Measurements from ENCODE around the gene IGFBP1. TPM values are rescaled to one million over a fixed set of nuclear protein-coding genes. Genes with fewer than 3 reads are reported as not detected.
"Not testable (repeated sequence)": the region's sequence is repeated elsewhere in the genome, so short reads cannot be mapped to it uniquely, and the experiment has no call there.

The IGFBP1 gene
- 0.33 TPM for polyA plus RNA-seq (2013, experiment 1 of 2)
- 0.32 TPM for polyA plus RNA-seq (2013, experiment 2 of 2)

DNA sequence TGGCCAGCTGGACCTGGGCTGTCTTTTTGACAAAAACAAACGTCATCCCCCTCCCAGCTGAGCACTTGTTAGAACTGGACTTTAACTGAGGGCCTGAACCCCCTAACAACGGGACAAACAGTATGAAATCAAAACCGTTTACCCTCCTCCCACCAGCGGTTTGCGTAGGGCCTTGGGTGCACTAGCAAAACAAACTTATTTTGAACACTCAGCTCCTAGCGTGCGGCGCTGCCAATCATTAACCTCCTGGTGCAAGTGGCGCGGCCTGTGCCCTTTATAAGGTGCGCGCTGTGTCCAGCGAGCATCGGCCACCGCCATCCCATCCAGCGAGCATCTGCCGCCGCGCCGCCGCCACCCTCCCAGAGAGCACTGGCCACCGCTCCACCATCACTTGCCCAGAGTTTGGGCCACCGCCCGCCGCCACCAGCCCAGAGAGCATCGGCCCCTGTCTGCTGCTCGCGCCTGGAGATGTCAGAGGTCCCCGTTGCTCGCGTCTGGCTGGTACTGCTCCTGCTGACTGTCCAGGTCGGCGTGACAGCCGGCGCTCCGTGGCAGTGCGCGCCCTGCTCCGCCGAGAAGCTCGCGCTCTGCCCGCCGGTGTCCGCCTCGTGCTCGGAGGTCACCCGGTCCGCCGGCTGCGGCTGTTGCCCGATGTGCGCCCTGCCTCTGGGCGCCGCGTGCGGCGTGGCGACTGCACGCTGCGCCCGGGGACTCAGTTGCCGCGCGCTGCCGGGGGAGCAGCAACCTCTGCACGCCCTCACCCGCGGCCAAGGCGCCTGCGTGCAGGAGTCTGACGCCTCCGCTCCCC, at the start of gene IGFBP1:
Gene IGFBP1 (plus strand): TSS at position 304 of the 808 bp plus-strand sequence. CDS start 165 bp downstream, at position 469.
- WGBS, result 14% methylated on average over 44 of the region's 73 CpGs
- H3K36me3 ChIP-seq (ENCODE audit: control insufficient read depth in 1 of 2, insufficient read depth in 2 of 2, low read depth in 1 of 2, low read length in 2 of 2), result no peaks in the 10 kb centered on the region
- H3K9me3 ChIP-seq (ENCODE audit: control insufficient read depth, low read length), result no peaks in the 10 kb centered on the region
- H3K18ac ChIP-seq (ENCODE audit: low read depth in 1 of 2, low read length in 2 of 2), result peak within 1 kb of the TSS; percentile 16 to 55
- H2BK15ac ChIP-seq (ENCODE audit: low read depth, poor library complexity, severe bottlenecking), result no peak within 1 kb of the TSS
- peak; percentile 44 for DNase-seq
- H3K4me3 ChIP-seq (ENCODE audit: insufficient read depth in 1 of 2, low read depth in 1 of 2, low read length in 2 of 2), result peak within 1 kb of the TSS; percentile 58 to 66
- peak within 1 kb of the TSS; percentile 44 for H2AFZ ChIP-seq (ENCODE audit: low read depth, low read length)
- H4K8ac ChIP-seq (ENCODE audit: low read length), result peak within 1 kb of the TSS; percentile 73
- peak within 1 kb of the TSS in 1 of 2 experiments; percentile 23 for H3K23ac ChIP-seq (ENCODE audit: low read length in 2 of 2)
- H4K91ac ChIP-seq (ENCODE audit: low read length), result no peak within 1 kb of the TSS
- H3K27me3 ChIP-seq (ENCODE audit: control insufficient read depth in 1 of 2, insufficient read depth in 1 of 2, low read length in 2 of 2), result peaks cover 0 to 49% of the 10 kb centered on the region in 2 experiments
- peak within 1 kb of the TSS in 1 of 2 experiments; percentile 12 for H2BK12ac ChIP-seq (ENCODE audit: low read length in 2 of 2)
- no peak within 1 kb of the TSS for H3K27ac ChIP-seq (ENCODE audit: low read length, poor library complexity, severe bottlenecking)
- H3K4ac ChIP-seq (ENCODE audit: low read depth in 1 of 2, low read length in 2 of 2), result no peak within 1 kb of the TSS
- no peak within 1 kb of the TSS for H2BK120ac ChIP-seq (ENCODE audit: low read depth, low read length)
- H3K79me1 ChIP-seq (replicated peaks; ENCODE audit: low read length, poor library complexity, severe bottlenecking), result no peaks in the 10 kb centered on the region
- peak within 1 kb of the TSS; percentile 91 for H3K4me2 ChIP-seq (ENCODE audit: low read length, poor library complexity, severe bottlenecking)
- no peak within 1 kb of the TSS for H3K9ac ChIP-seq (ENCODE audit: low read length)
- H2AK5ac ChIP-seq (ENCODE audit: low read length, severe bottlenecking), result peak within 1 kb of the TSS; percentile 11
- no peak within 1 kb of the TSS for H2BK5ac ChIP-seq (ENCODE audit: low read depth, low read length, poor library complexity, severe bottlenecking)
- peak within 1 kb of the TSS in 1 of 2 experiments; percentile 11 for H3K14ac ChIP-seq (ENCODE audit: low read length in 2 of 2)
- peaks cover 27% of the 10 kb centered on the region for H3K4me1 ChIP-seq (ENCODE audit: control insufficient read depth, insufficient read depth, low read depth, low read length)

DNA sequence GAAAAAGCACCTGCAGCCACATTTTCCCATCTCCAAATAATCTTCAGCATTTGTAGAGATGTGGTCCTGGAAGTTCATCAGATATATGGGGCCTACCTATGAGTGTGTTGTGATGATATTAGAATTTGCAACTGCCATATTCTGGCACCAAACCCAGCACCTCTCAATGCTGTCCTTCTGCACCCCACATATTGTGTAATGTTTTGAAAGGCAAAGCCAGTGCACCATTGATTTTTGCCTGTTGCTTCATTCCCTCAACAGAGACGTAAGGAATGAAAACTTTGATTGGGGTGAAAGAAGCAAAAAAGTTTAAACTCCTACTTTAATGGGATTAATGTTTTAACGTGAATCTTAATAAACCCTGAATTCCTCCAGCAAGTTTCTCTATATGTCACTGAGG, 49.4 kb upstream of the IGFBP1 start:
- H3K14ac ChIP-seq (ENCODE audit: low read length in 2 of 2); H3K23ac ChIP-seq (ENCODE audit: low read length in 2 of 2); H4K8ac ChIP-seq (ENCODE audit: low read length); H3K4me1 ChIP-seq (ENCODE audit: control insufficient read depth, insufficient read depth, low read depth, low read length); H2AFZ ChIP-seq (ENCODE audit: low read depth, low read length); H3K4ac ChIP-seq (ENCODE audit: low read depth in 1 of 2, low read length in 2 of 2); H3K4me3 ChIP-seq (ENCODE audit: insufficient read depth in 1 of 2, low read depth in 1 of 2, low read length in 2 of 2); H2AK5ac ChIP-seq (ENCODE audit: low read length, severe bottlenecking); H4K91ac ChIP-seq (ENCODE audit: low read length); H2BK120ac ChIP-seq (ENCODE audit: low read depth, low read length); DNase-seq; H3K79me1 ChIP-seq (replicated peaks; ENCODE audit: low read length, poor library complexity, severe bottlenecking); H3K27me3 ChIP-seq (ENCODE audit: control insufficient read depth in 1 of 2, insufficient read depth in 1 of 2, low read length in 2 of 2); H3K36me3 ChIP-seq (ENCODE audit: control insufficient read depth in 1 of 2, insufficient read depth in 2 of 2, low read depth in 1 of 2, low read length in 2 of 2); H3K9me3 ChIP-seq (ENCODE audit: control insufficient read depth, low read length); H3K27ac ChIP-seq (ENCODE audit: low read length, poor library complexity, severe bottlenecking); H2BK12ac ChIP-seq (ENCODE audit: low read length in 2 of 2); H3K18ac ChIP-seq (ENCODE audit: low read depth in 1 of 2, low read length in 2 of 2); H2BK15ac ChIP-seq (ENCODE audit: low read depth, poor library complexity, severe bottlenecking); H3K4me2 ChIP-seq (ENCODE audit: low read length, poor library complexity, severe bottlenecking); H2BK5ac ChIP-seq (ENCODE audit: low read depth, low read length, poor library complexity, severe bottlenecking); H3K9ac ChIP-seq (ENCODE audit: low read length): not testable (repeated sequence)
- no CpG with 5 or more reads among the region's 2 CpGs for WGBS

DNA sequence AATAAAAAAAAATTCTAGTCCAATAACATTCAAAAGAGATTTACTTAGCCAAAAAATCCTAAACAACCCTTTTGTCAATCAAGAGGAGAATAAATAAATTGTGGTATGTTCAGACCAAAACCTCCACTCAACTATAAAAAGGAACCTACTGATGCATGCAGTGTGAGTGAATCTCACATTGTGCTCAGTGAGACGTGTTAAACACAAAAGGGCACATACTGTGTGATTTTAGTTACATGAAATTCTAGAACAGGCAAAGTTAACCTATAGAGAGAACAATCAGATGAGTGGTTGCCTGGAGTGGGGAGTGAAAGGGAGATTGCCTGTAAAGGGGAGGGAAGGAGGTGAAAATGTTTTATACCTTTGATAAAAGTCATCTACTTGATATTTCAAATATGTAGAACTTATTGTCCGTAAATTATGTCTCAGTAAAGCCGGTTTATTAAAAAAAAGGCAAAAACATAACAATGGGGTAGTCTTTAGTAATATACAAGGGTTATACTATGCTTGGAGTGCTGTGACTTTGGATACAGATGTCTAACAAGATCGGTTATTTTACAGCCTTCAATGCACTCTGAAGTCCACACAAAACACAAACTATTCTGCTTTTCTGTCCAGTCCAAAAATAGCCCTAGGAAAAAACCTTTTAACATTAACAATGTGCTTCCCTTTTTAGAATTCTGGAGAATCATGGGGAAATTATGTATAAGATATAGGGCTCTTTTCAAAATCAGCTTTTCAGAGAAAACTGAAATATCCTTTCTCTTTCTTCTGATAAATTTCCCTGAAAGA, 46.2 kb upstream of the IGFBP1 start:
- not testable (repeated sequence) for H2BK120ac ChIP-seq (ENCODE audit: low read depth, low read length); H3K27ac ChIP-seq (ENCODE audit: low read length, poor library complexity, severe bottlenecking); H2AK5ac ChIP-seq (ENCODE audit: low read length, severe bottlenecking); H3K27me3 ChIP-seq (ENCODE audit: control insufficient read depth in 1 of 2, insufficient read depth in 1 of 2, low read length in 2 of 2); H2BK12ac ChIP-seq (ENCODE audit: low read length in 2 of 2); H2AFZ ChIP-seq (ENCODE audit: low read depth, low read length); H3K36me3 ChIP-seq (ENCODE audit: control insufficient read depth in 1 of 2, insufficient read depth in 2 of 2, low read depth in 1 of 2, low read length in 2 of 2); H3K23ac ChIP-seq (ENCODE audit: low read length in 2 of 2); H2BK5ac ChIP-seq (ENCODE audit: low read depth, low read length, poor library complexity, severe bottlenecking); H3K4ac ChIP-seq (ENCODE audit: low read depth in 1 of 2, low read length in 2 of 2); H3K4me2 ChIP-seq (ENCODE audit: low read length, poor library complexity, severe bottlenecking); H3K9me3 ChIP-seq (ENCODE audit: control insufficient read depth, low read length); H3K79me1 ChIP-seq (replicated peaks; ENCODE audit: low read length, poor library complexity, severe bottlenecking); H2BK15ac ChIP-seq (ENCODE audit: low read depth, poor library complexity, severe bottlenecking); H3K18ac ChIP-seq (ENCODE audit: low read depth in 1 of 2, low read length in 2 of 2); DNase-seq; H3K14ac ChIP-seq (ENCODE audit: low read length in 2 of 2); H3K9ac ChIP-seq (ENCODE audit: low read length); H4K8ac ChIP-seq (ENCODE audit: low read length); H3K4me1 ChIP-seq (ENCODE audit: control insufficient read depth, insufficient read depth, low read depth, low read length); H3K4me3 ChIP-seq (ENCODE audit: insufficient read depth in 1 of 2, low read depth in 1 of 2, low read length in 2 of 2); H4K91ac ChIP-seq (ENCODE audit: low read length)
- 97% methylated on average over 2 of the region's 4 CpGs for whole genome bisulfite sequencing

DNA sequence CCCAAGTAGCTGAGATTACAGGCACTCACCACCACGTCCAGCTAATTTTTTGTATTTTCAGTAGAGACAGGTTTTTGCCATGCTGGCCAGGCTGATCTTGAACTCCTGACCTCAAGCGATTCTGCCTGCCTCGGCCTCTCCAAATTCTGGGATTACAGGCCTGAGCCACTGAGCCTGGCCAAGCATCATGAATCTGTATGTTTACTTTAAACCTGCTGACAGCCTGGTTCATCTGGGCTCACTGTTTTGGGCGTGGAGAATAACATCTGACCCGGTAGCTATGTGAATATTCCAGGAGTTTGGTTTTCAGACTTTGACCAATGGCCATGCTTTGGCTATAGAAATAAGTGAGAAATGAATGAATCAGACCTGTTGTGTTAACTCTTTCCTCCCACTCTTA, 41.8 kb upstream of the IGFBP1 start:
- 74% methylated on average over 5 of the region's 5 CpGs for WGBS
- DNase-seq; H3K4me1 ChIP-seq (ENCODE audit: control insufficient read depth, insufficient read depth, low read depth, low read length); H3K9ac ChIP-seq (ENCODE audit: low read length); H3K36me3 ChIP-seq (ENCODE audit: control insufficient read depth in 1 of 2, insufficient read depth in 2 of 2, low read depth in 1 of 2, low read length in 2 of 2); H3K9me3 ChIP-seq (ENCODE audit: control insufficient read depth, low read length); H2AFZ ChIP-seq (ENCODE audit: low read depth, low read length); H4K8ac ChIP-seq (ENCODE audit: low read length); H3K4me3 ChIP-seq (ENCODE audit: insufficient read depth in 1 of 2, low read depth in 1 of 2, low read length in 2 of 2); H2BK120ac ChIP-seq (ENCODE audit: low read depth, low read length); H3K4me2 ChIP-seq (ENCODE audit: low read length, poor library complexity, severe bottlenecking); H3K18ac ChIP-seq (ENCODE audit: low read depth in 1 of 2, low read length in 2 of 2); H3K23ac ChIP-seq (ENCODE audit: low read length in 2 of 2); H3K79me1 ChIP-seq (replicated peaks; ENCODE audit: low read length, poor library complexity, severe bottlenecking); H4K91ac ChIP-seq (ENCODE audit: low read length); H3K27ac ChIP-seq (ENCODE audit: low read length, poor library complexity, severe bottlenecking); H3K4ac ChIP-seq (ENCODE audit: low read depth in 1 of 2, low read length in 2 of 2); H2BK5ac ChIP-seq (ENCODE audit: low read depth, low read length, poor library complexity, severe bottlenecking); H2AK5ac ChIP-seq (ENCODE audit: low read length, severe bottlenecking); H2BK15ac ChIP-seq (ENCODE audit: low read depth, poor library complexity, severe bottlenecking); H3K14ac ChIP-seq (ENCODE audit: low read length in 2 of 2); H3K27me3 ChIP-seq (ENCODE audit: control insufficient read depth in 1 of 2, insufficient read depth in 1 of 2, low read length in 2 of 2); H2BK12ac ChIP-seq (ENCODE audit: low read length in 2 of 2): not testable (repeated sequence)
